NOMO-1 treated with dmso at 0.1 percent for 144 hours (cell line): Measurements from ENCODE around the gene SLC39A1.
"Not testable (repeated sequence)": the region's sequence is repeated elsewhere in the genome, so short reads cannot be mapped to it uniquely, and the experiment has no call there.

ENCODE experiments used
- DNase-seq: peaks from one replicate; lab custom pipeline; 2025; ENCODE audit not compliant: unreplicated experiment; lab: John Stamatoyannopoulos, UW

The SLC39A1 gene, protein sequence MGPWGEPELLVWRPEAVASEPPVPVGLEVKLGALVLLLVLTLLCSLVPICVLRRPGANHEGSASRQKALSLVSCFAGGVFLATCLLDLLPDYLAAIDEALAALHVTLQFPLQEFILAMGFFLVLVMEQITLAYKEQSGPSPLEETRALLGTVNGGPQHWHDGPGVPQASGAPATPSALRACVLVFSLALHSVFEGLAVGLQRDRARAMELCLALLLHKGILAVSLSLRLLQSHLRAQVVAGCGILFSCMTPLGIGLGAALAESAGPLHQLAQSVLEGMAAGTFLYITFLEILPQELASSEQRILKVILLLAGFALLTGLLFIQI

DNA sequence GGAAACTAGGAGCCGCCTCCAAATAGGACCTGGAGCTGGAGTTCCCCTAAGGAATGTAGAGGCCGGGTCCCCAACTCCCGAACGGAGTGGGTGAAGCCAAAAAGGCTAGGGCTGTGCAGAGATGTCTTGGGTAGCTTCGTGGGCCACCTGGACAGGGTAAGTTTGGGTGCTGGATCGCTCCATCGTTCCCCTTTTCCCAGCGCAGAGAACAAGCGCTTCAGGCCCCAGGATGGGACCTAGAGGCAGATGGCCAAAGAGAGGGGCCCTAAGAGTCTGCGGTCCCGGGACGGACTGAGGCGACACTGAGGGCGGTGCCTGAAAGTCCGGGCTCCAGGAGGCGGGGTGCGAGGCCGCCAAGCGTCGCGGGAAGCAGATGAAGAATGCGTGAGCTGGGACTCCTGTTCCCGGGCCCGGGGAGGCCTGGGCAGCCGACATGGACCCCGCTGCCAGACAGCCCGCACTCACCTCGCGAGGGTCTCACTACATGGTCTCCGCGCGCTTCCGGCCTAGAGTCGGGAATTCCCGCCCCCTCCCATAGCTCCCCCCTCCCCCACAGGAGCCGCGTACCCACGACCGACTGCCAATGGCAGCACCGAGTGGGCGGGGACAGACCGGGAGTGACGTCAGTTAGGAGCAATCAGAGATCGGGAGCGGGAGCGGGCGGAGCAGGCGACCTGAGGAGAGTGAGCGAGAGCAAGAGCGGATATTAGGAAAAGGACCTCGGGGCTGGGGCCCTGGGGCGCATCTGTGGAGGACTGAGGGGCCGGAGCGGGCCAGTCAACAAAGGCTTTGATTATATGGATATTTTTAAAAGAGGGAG, at the start of gene SLC39A1:
SLC39A1 (minus strand) TSS at position 508 of the 820 bp plus-strand sequence. CDS start 822 bp downstream, outside the sequence.
- peak; percentile 96 for DNase-seq

DNA sequence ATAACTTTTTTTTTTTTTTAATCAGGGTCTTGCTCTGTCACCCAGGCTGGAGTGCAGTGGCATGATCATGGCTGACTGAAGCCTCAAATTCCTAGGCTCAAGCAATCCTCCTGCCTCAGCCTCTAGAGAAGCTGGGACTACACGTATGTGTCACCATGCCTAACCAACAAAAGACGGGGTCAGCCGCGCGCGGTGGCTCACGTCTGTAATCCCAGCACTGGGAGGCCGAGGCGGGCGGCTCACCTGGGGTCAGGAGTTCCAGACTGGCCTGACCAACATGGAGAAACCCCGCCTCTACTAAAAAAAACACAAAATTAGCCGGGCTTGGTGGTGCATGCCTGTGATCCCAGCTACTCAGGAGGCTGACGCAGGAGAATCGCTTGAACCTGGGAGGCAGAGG, 49.2 kb upstream of the SLC39A1 start:
- DNase-seq, result not testable (repeated sequence)

DNA sequence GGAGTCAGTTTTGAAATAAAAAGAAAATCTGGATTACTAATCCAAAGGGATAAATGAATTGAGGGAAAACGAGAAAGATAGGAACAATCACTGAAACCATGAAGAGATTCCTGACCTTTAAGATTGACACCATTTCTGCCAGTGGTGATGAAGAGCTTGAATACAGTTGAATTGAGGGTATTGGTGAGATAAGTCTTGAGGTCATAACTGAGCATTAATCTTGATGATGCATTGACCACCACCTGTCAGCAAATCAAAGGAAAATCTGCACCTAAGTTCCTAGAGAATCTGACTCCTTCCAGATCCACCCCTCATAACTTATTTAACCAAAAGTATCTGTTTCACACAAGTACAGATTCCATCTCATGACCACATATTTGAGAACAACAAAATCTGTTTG, 48.8 kb upstream of the SLC39A1 start:
- DNase-seq, result no peak

DNA sequence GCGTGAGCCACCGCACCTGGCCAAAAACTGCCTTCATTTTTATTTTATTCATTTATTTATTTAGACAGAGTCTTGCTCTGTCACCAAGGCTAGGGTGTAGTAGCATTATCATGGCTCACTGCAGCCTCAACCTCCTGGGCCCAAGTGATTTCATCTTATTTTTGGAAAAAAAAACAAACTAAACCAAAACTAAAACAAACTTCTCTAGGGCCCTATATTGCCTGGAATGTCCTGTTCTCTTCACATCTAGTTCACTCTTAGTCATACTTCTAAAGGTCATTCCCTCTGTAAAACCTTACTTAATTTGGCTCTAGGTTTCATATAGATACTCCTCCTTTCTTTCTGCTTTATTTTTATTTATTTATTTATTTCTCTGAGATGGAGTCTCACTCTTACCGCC, 42.8 kb upstream of the SLC39A1 start:
- no peak for DNase-seq

DNA sequence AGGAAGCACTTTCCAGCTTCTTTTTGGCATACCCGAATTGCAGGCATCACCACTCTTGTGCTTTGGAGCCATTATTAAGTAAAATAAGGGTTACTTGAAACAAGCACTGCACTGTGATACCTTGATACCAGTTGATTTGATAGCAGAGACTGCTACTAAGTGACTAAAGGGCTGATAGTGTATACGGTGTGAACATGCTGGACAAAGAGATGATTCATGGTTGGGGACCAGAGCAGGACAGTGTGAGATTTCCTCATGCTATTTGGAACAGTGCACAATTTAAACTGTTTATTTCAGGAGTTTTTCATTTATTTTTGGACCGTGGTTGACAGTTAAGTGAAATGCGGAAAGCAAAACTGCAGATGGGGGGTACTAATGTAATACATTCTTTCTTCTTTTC, 37.1 kb upstream of the SLC39A1 start:
- DNase-seq, result no peak

DNA sequence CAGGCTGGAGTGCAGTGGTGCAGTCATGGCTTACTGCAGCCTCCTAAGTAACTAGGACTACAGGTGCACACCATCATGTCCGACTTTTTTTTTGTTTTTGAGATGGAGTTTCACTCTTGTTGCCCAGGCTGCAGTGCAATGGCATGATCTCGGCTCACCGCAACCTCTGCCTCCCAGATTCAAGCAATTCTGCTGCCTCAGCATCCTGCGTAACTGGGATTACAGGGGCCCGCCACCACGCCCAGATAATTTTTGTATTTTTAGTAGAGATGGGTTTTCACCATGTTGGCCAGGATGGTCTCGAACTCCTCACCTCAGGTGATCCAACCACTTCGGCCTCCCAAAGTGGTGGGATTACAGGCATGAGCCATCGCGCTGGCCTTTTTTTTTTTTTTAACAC, 33.5 kb upstream of the SLC39A1 start:
- DNase-seq, result not testable (repeated sequence)

DNA sequence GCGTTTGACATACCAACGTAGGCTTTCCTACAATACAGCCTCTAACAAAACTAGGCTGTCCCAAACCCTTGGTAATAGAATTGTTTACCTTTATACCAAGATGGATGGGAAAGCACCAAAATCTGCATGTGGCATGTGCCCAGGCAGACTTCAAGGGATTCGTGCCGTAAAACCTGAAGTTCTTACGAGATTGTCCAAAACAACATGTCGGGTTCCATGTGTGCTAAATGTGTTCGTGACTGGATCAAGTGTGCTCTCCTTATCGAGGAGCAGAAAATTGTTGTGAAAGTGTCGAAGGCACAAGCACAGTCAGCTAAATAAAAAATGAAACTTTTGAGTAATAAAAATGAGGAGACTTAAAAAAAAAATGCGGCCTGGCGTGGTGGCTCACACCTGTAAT, 32.3 kb upstream of the SLC39A1 start:
- no peak for DNase-seq

DNA sequence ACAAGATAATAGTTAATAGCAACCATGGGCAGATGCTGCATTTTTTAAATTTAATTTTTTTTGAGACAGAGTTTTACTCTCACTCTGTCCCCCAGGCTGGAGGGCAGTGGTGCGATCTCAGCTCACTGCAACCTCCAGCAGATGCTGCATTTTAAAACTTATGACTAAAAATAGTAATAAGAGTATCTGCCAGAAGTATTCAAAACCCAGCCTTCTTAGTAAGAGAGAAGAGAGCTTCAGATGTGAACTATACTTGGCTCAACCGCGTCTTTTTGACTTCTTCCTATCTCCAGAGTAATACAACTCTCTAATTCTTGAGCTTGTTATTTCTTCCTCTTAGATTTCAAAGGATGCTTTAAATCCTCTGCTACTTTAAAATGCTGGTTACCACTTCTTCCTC, 31.9 kb upstream of the SLC39A1 start:
- no peak for DNase-seq

DNA sequence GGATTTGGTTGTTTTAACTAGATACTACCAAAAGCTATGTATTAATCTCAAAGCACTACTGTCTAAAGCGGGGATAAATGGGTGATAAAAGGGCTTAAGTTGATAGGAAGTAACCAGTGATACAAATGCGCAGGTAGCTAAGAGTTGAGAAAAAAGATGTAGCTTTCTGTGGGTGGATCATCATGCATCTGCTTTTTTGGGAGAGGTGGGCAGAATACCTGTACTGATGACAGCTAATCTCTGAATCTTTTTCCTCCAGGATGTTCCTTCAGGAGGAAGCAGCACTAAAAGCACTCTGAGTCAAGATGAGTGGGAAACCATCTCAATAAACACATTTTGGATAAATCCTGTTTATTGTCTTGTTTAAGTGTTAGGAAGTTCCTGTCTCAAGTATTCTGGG, 28.5 kb upstream of the SLC39A1 start:
- DNase-seq, result no peak

DNA sequence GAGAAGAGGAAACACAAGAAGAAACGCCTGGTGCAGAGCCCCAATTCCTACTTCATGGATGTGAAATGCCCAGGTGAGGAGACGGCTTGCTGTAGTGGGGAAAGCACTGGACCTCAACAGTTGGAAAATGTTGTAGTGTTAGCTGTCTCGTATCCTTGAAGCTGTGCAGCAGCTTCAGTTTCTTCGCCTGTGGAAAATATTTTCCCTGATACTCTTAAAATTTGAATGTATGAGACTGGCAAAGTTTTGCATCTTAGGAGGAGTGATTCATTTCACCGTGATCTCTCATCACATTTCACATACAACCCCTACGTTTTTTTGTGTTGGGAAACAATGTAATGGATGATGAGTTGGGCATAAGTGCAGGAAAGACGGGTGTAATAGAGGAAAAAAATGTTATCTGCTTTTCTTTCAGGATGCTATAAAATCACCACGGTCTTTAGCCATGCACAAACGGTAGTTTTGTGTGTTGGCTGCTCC, 27.9 kb upstream of the SLC39A1 start:
- DNase-seq, result no peak

DNA sequence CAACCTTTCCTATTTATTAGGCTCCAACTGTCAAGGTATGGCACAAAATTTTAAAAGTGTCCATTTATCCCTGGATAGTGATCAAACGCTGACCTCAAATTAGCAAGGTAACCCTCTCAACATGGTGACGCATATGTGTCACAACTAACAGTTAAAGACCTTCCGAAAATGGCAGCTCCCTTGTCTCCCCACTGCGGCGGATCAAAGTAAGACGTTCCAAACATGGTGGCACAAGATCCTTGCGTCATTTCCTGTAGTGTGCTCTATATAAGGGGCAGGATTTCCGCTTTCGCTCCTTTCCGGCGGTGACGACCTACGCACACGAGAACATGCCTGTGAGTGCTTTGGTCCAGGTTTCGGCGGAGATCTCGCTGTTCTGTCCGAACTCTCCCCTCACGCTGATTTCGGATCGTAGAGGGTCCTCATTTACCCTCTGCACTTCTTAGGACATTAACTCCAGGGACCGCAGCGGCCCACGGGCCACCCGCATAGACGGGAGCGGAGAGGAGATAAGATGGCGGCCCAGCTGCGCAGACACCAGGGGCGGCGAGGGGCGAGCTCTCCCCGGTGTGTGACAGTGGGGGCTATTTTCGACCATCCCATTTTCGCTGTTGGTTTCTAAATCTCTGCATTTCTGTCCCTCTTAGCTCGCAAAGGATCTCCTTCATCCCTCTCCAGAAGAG, 27.3 kb upstream of the SLC39A1 start, which contains the start of gene RPS27:
RPS27 (plus strand) TSS at position 295 of the 683 bp plus-strand sequence; CDS start at position 330, 35 bp downstream.
- peak; percentile 97 for DNase-seq

DNA sequence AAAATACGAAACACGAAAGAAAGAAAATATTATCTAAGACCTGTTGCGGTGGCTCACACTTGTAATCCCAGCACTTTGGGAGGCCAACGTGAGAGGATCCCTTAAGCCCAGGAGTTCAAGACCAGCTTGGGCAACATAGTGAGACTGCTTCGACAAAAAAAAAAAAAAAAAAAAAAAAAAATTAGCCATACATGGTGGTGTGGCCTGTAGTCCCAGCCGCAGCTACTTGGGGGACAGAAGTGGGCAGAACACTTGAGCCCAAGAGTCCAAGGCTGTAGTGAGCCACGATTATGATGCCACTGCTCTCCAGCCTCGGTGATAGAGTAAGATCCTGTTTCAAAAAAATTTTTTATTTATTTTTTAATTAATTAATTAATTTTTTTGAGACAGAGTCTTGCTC, 24.3 kb upstream of the SLC39A1 start:
- no peak for DNase-seq

DNA sequence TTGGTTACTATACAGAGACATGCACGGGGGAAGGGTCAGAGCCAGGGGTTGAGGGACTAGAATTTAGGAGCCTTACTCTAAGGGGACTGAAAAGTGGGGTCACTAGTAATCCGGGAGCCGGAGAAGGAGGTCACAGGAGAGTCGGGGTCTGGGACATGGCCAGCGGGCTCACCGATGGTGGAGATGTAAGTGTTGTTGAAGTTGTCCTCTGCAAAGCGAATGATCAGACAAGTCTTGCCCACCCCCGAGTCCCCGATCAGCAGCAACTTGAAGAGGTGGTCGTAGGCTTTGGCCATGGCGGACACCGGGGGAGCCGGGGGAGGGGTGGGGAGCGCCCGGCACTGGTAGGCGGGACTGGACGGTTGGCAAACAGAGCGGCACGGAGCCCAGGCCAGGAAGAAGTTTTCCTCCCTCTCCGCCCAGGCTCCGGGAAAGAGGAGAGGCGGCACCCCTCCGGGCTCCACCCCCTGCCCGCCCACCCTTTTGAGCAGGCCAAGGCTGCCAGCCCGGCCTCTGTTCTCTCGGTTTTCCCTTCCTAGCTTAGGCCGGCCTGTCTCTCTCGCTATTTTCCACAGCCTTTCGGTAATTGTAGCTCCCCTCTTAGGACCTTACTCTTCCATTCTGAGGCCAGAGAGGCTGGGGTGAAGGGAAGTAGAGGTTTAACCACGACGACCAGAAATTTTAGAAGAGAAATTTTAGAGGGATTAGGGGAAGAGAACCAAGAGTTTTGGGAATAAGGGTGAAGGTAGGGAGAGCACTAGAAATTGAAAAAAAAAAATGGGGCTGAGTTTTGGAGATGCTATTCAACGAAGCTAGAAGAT, 22.8 kb upstream of the SLC39A1 start, which contains the start of gene RAB13:
RAB13 (minus strand) TSS at position 399 of the 821 bp plus-strand sequence; CDS start at position 296, 103 bp downstream.
- peak; percentile 38 for DNase-seq

DNA sequence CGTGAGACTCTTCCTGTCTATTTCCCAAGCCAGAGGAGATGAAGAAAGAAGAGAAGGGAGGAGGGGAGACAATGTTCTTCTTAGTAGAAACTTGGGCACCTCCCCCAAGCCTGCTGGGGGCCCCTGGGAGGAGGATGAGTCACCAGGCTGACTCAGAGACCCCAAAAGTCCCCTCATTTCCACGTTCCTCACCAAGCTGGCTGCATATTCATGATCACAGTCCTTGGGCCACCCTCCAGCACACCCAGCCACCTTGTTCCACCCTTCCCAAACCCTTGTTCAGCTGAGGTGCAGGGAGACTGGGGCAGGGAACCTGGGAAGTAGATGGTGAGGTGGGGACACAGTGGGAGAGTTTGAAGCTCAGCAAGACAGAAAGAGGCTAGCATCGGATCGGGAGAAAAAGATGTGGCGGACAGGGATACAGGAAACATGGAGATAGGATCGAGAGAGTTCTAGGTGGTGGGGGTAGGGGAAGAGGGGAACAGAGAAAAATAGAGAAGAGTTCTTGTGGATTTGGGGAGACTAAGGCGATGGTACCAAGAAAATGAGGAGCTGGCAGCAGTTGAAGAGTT, 22.1 kb upstream of the SLC39A1 start:
- no peak for DNase-seq

DNA sequence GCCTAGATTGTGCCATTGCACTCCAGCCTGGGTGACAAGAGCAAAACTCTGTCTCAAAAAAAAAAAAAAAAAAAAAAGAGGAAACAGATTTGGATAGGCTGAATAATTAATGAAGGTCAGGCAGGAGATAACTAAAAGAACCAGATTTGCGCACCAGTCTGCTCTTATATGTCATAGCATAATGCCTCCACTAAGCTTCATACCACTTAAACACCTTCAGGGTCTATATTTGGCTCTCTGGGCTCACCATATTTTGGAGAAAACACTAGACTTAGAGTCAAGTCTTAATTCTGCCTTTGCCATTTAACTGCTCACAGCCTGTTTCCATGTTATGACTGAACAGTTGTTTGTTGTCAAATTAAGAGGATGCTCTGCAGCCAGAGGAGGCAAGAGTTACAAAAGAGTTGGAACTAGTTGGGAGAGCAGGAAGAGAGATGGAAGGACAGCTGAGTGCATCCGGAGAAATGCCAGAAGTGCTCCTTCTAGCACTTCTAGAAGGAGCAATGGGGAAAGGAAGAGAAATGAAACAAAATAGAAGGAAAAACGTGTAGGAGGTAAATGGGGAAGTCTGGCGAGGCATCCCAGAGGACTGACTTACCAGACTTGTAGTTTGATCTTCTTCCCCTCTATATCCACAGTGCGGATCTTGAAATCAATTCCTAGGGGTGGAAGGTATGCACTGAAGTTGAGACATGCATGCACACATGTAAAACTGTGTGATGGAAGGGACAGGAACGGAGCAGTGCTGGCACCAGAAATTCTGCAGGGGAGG, 21.0 kb upstream of the SLC39A1 start:
- no peak for DNase-seq

DNA sequence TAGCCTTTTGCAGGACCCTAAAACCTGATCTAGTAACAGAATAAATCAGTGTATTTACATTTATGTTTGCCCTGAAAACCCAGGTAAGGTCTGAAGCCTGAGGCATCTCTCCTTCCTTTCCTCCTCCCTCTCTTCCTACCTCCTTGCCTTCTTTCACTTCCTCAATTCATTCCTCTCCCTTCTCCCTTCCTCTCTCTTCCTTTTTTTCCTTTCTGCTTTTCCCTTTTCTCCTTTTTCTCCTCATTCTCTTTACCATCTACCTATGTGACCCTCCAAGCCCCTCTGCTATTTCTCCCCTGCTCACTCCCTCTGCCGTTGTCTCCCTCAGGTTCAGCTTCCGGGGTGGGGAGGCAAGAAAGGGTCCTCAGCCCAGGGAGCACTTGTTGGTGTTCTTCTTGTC, 18.4 kb upstream of the SLC39A1 start:
- not testable (repeated sequence) for DNase-seq

DNA sequence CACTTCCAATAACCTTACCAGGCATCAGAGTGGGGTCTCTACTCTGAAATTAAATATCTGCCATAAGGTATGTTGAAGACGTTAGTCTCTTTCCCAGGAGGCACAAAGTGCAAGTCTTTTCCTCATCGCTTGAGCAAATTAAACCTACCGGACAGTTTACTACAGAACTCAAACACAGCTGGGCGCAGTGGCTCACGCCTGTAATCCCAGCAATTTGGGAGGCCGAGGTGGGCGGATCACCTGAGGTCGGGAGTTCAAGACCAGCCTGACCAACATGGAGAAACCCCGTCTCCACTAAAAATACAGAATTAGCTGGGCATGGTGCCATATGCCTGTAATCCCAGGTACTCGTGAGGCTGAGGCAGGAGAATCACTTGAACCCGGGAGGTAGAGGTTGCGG, 15.8 kb upstream of the SLC39A1 start:
- DNase-seq, result not testable (repeated sequence)

DNA sequence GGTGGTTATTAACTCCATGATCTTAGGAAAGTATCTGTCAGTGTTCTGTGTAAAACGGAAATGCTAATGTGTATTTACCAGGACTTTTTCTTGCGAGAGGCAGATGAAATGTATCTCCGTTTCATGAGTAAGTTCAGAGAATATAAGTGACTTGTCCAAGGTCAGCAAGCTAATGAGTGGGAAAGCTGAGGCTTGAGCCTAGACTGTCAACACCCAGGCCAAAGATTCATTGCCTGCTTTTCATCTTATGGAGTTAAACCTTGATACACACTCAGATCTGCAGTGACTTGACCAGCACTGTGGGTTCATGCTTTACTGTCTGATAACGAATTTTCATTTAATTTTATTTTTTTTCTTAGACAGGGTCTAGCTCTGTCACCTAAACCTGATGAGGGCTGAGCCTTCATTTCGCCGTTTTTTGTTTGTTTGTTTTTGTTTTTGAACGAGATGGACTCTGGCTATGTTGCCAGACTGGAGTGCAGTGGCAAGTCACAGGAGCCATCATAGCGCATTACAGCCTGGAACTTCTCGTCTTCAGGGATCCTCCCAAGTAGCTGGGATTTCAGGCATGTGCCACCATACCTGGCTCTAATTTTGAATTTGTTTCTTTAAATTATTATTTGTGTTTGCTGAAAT, 15.1 kb upstream of the SLC39A1 start:
- DNase-seq, result no peak
